Lower lobe of right lung (tissue), 2 donors: ENCODE measurements around the gene PAX1. TPM values are rescaled to one million over a fixed set of nuclear protein-coding genes. Genes with fewer than 3 reads are reported as not detected.

Source experiments
- ATAC-seq, 2 donors: fragments of 200-7000 bp; cut with Tn5 transposase; one replicate each; pipeline ENCODE4 v1.9.1; 2020 to 2022; ENCODE audit warnings: mild to moderate bottlenecking in 2 of 2, moderate library complexity in 2 of 2
- DNase-seq: peaks from one replicate; pipeline ENCODE4 v3.0.0-alpha.2; 2020
- H3K27ac ChIP-seq: fragments of 200-600 bp; one replicate; pipeline ENCODE4 v1.8.0; 2022
- H3K27me3 ChIP-seq: fragments of 200-600 bp; one replicate; pipeline ENCODE4 v1.8.0; 2022; ENCODE audit warnings: low read depth
- H3K36me3 ChIP-seq: fragments of 200-600 bp; one replicate; pipeline ENCODE4 v1.8.0; 2022; ENCODE audit warnings: mild to moderate bottlenecking
- H3K4me1 ChIP-seq: fragments of 200-600 bp; one replicate; pipeline ENCODE4 v1.8.0; 2022
- H3K4me3 ChIP-seq: fragments of 200-600 bp; one replicate; pipeline ENCODE4 v1.8.0; 2022; ENCODE audit warnings: mild to moderate bottlenecking
- H3K9me3 ChIP-seq: fragments of 200-600 bp; one replicate; pipeline ENCODE4 v1.8.0; 2022
- intact Hi-C: fragments of 100-400 bp; cut with DNase I; formaldehyde crosslinking; loops from one replicate; pipeline ENCODE4 v1.11.0; 2022
- total RNA-seq: library from RNA; stranded (reverse); fragmentation: NEBNext Ultra II Directional; extraction: Animal tissue kit (Norgen Biotek cat#: 25700); gene quantifications from one replicate; pipeline ENCODE4 v1.2.1, GENCODE V29; 2021
- TF ChIP-seq, protein P1 (sequence below): fragments of 200-600 bp; IDR thresholded peaks from one replicate; pipeline ENCODE4 v1.8.0; 2022; ENCODE audit warnings: antibody characterized with exemption, mild to moderate bottlenecking
- donor health status: DM: no; HTN: yes; CAD: no; lungs with severe emphysema.

PAX1 gene
- total RNA-seq, 1 donor from 2014 or later = not detected

DNA sequence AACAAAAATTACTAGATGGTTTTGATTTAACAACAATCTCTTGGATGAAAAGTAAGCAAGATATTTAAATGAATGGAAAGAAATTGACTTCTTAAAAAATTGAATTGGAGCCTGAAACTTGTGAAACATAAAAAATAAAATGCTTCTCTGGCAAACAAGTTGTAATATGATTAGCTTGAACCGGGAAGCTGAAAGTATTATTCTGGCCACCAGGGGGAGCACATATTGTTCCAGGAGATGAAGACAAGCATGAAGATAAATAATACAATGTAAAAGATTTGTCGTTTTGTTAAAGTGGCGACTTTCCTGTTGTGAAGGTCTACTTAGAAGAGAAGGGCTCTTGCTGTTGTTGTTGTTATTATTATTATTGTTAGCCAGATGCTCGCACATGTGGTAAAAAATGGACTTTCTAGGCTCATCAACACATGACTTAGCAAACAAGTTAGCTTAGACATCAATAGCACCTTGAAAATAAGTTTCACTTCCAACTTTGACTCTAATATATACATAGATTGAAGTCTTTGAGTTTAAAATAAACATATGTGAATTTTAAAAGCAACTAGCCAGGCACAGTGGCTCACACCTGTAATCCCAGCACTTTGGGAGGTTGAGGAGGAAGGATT, 14.2 kb downstream of the PAX1 start:
- no peaks in the 10 kb centered on the region for H3K36me3 ChIP-seq
- no peak for DNase-seq
- intact Hi-C loops = no loop called here
- no peak for ATAC-seq
- peaks cover 26% of the 10 kb centered on the region for H3K27me3 ChIP-seq
- no peaks in the 10 kb centered on the region for H3K4me1 ChIP-seq
- H3K9me3 ChIP-seq = no peaks in the 10 kb centered on the region
- H3K4me3 ChIP-seq = no peak overlapping the region
- TF ChIP-seq, protein P1, sequence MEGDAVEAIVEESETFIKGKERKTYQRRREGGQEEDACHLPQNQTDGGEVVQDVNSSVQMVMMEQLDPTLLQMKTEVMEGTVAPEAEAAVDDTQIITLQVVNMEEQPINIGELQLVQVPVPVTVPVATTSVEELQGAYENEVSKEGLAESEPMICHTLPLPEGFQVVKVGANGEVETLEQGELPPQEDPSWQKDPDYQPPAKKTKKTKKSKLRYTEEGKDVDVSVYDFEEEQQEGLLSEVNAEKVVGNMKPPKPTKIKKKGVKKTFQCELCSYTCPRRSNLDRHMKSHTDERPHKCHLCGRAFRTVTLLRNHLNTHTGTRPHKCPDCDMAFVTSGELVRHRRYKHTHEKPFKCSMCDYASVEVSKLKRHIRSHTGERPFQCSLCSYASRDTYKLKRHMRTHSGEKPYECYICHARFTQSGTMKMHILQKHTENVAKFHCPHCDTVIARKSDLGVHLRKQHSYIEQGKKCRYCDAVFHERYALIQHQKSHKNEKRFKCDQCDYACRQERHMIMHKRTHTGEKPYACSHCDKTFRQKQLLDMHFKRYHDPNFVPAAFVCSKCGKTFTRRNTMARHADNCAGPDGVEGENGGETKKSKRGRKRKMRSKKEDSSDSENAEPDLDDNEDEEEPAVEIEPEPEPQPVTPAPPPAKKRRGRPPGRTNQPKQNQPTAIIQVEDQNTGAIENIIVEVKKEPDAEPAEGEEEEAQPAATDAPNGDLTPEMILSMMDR = peak; percentile 76
- no peak overlapping the region for H3K27ac ChIP-seq

DNA sequence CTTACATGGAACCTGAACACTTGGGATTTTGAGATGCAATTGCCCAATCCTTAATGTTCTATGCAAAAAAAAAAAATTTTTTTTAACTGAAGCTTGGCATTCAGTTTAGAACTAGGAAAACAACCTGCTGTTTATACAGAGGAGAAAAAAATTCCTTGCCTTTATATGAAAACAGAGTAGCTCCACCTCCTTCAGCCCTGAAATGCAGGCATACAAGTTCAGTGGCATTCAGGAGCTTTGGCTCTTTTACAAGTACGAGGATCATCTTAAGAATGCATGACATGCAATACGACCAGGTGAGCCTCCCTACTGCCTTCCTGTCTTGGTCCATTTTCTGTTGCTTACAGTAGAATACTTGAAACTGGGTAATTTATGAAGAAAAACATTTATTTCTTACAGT, 20.4 kb downstream of the PAX1 start:
- H3K9me3 ChIP-seq = no peaks in the 10 kb centered on the region
- peak in 1 of 2 donors; percentile 52 for ATAC-seq
- TF ChIP-seq, protein P1 = no peak
- H3K36me3 ChIP-seq = no peaks in the 10 kb centered on the region
- no peaks in the 10 kb centered on the region for H3K4me1 ChIP-seq
- intact Hi-C loops = no loop called here
- no peak overlapping the region for H3K27ac ChIP-seq
- H3K27me3 ChIP-seq = no peaks in the 10 kb centered on the region
- no peak overlapping the region for H3K4me3 ChIP-seq
- DNase-seq = no peak

DNA sequence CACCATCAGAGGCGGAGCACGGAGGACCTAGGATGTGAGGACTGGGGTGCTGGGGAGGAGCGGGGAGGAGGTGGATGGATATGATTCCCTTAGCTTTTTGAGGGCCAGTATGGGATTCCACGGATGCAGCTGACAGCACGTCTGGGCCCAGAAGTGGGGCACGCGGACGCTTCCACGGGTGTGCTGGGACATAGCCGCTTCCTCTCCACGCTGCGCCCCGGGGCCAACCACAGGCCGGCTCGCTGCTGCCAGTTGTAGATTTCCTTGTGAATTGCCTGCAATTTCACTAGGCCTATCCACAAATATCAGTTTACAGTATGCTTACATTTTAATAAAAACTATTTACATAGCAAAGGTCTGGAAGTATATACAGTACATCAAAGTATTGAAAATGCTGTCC, 23.9 kb downstream of the PAX1 start:
- Histone ChIP-seq H3K9me3 (no peaks in the 10 kb centered on the region), H3K36me3 (no peaks in the 10 kb centered on the region), H3K4me1 (no peaks in the 10 kb centered on the region), H3K27me3 (no peaks in the 10 kb centered on the region), H3K27ac (no peak overlapping the region), H3K4me3 (no peak overlapping the region)
- TF ChIP-seq, protein P1 = no peak
- DNase-seq (no peak), ATAC-seq (no peak)
- intact Hi-C loops = no loop called here

DNA sequence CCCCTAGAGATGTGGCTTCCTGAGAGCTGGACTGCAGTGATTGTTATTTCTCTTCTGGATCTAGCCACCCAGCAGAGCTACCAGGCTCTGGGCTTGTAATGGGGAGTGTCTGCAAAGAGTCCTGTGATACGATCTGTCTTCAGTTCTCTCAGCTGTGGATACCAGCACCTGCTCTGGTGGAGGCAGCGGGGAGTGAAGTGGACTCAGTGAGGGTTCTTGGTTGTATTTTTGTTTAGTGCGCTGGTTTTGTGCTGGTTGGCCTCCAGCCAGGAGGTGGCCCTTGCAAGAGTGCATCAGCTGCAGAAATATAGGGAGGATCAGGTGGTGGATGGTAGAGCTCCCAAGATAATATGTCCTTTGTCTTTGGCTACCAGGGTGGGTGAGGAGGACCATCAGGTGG, 33.7 kb downstream of the PAX1 start:
- Histone ChIP-seq H3K27ac (no peak overlapping the region), H3K36me3 (no peaks in the 10 kb centered on the region), H3K27me3 (no peaks in the 10 kb centered on the region), H3K4me1 (no peaks in the 10 kb centered on the region), H3K4me3 (no peak overlapping the region), H3K9me3 (peaks cover 3% of the 10 kb centered on the region)
- ATAC-seq (no peak), DNase-seq (no peak)
- intact Hi-C loops = no loop called here
- TF ChIP-seq, protein P1 = no peak

DNA sequence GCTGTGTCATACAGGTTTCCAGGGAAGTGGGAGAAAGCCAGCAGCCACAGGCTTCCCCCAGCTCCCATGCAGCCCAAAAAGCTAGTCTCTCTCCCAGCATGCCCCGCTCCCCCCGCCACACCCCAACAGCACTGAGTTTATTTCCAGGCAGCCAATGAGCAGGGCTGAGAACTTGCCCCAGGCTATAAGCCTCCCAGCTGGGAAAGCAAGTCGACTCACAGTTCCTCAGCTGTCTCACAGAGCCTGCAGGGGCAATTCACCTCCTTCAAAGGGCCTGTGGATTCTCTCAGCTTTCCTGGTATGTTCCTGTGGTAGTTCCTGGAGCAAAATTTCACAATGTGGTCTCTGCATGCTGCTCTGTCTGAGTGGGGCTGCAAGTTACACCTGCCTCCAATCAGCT, 34.2 kb downstream of the PAX1 start:
- Histone ChIP-seq H3K9me3 (peaks cover 3% of the 10 kb centered on the region), H3K27ac (no peak overlapping the region), H3K36me3 (no peaks in the 10 kb centered on the region), H3K27me3 (no peaks in the 10 kb centered on the region), H3K4me1 (no peaks in the 10 kb centered on the region), H3K4me3 (no peak overlapping the region)
- DNase-seq (no peak), ATAC-seq (no peak)
- intact Hi-C loops = no loop called here
- TF ChIP-seq, protein P1 = no peak
